Measurements from ENCODE around the gene MPV17L2.

The MPV17L2 gene

GRCh38 chr19:18227781-18228271 is 34.8 kb downstream of the MPV17L2 start:
- Mint-ChIP-seq H3K36me3 (no peaks in the 10 kb centered on the region), H3K9me3 (no peaks in the 10 kb centered on the region), H3K4me1 (peaks cover 61% of the 10 kb centered on the region), H3K4me3 (no peak overlapping the region), H3K27ac (no peak overlapping the region), H3K27me3 (peaks cover 84% of the 10 kb centered on the region)
- ATAC-seq, result no peak

GRCh38 chr19:18229474-18229873 is 36.5 kb downstream of the MPV17L2 start:
- Mint-ChIP-seq H3K9me3 (peaks cover 3% of the 10 kb centered on the region), H3K27ac (no peak overlapping the region), H3K27me3 (peaks cover 85% of the 10 kb centered on the region), H3K4me3 (no peak overlapping the region), H3K36me3 (no peaks in the 10 kb centered on the region), H3K4me1 (peaks cover 61% of the 10 kb centered on the region)
- no peak for ATAC-seq

GRCh38 chr19:18229915-18230314 is 36.9 kb downstream of the MPV17L2 start:
- Mint-ChIP-seq H3K4me3 (no peak overlapping the region), H3K27ac (no peak overlapping the region), H3K27me3 (peaks cover 85% of the 10 kb centered on the region), H3K9me3 (peaks cover 3% of the 10 kb centered on the region), H3K36me3 (no peaks in the 10 kb centered on the region), H3K4me1 (peaks cover 57% of the 10 kb centered on the region)
- no peak for ATAC-seq

GRCh38 chr19:18230941-18231734 is 38.1 kb downstream of the MPV17L2 start:
- peaks cover 3% of the 10 kb centered on the region for H3K9me3 Mint-ChIP-seq
- H3K27me3 Mint-ChIP-seq, result peaks cover 85% of the 10 kb centered on the region
- H3K27ac Mint-ChIP-seq, result no peak overlapping the region
- peaks cover 45% of the 10 kb centered on the region for H3K4me1 Mint-ChIP-seq
- H3K4me3 Mint-ChIP-seq, result no peak overlapping the region
- ATAC-seq, result peak; percentile 45
- H3K36me3 Mint-ChIP-seq, result no peaks in the 10 kb centered on the region

GRCh38 chr19:18231775-18232174 is 38.8 kb downstream of the MPV17L2 start:
- Mint-ChIP-seq H3K9me3 (peaks cover 3% of the 10 kb centered on the region), H3K4me1 (peaks cover 45% of the 10 kb centered on the region), H3K27me3 (peaks cover 86% of the 10 kb centered on the region), H3K36me3 (no peaks in the 10 kb centered on the region), H3K4me3 (no peak overlapping the region), H3K27ac (no peak overlapping the region)
- peak; percentile 28 for ATAC-seq

GRCh38 chr19:18232540-18233223 is 39.7 kb downstream of the MPV17L2 start:
- Mint-ChIP-seq H3K9me3 (peaks cover 3% of the 10 kb centered on the region), H3K36me3 (no peaks in the 10 kb centered on the region), H3K4me1 (peaks cover 37% of the 10 kb centered on the region), H3K27ac (no peak overlapping the region), H3K4me3 (no peak overlapping the region), H3K27me3 (peaks cover 82% of the 10 kb centered on the region)
- ATAC-seq, result no peak

GRCh38 chr19:18233224-18233825 is 40.3 kb downstream of the MPV17L2 start:
- peaks cover 76% of the 10 kb centered on the region for H3K27me3 Mint-ChIP-seq
- H3K27ac Mint-ChIP-seq, result no peak overlapping the region
- no peaks in the 10 kb centered on the region for H3K36me3 Mint-ChIP-seq
- ATAC-seq, result no peak
- H3K9me3 Mint-ChIP-seq, result peaks cover 3% of the 10 kb centered on the region
- H3K4me3 Mint-ChIP-seq, result no peak overlapping the region
- H3K4me1 Mint-ChIP-seq, result peaks cover 33% of the 10 kb centered on the region

- ATAC-seq, result no peak
- peaks cover 82% of the 10 kb centered on the region for H3K27me3 Mint-ChIP-seq
- H3K4me3 Mint-ChIP-seq, result no peak overlapping the region
- H3K36me3 Mint-ChIP-seq, result no peaks in the 10 kb centered on the region
- H3K27ac Mint-ChIP-seq, result no peak overlapping the region
- peaks cover 33% of the 10 kb centered on the region for H3K4me1 Mint-ChIP-seq
- peaks cover 3% of the 10 kb centered on the region for H3K9me3 Mint-ChIP-seq
These were observed 41.2 kb downstream of the MPV17L2 start for GRCh38 chr19:18234194-18234593.

- Mint-ChIP-seq H3K9me3 (no peaks in the 10 kb centered on the region), H3K27ac (no peak overlapping the region), H3K27me3 (peaks cover 52% of the 10 kb centered on the region), H3K4me1 (no peaks in the 10 kb centered on the region), H3K4me3 (no peak overlapping the region), H3K36me3 (no peaks in the 10 kb centered on the region)
- no peak for ATAC-seq
These were observed 46.3 kb downstream of the MPV17L2 start for GRCh38 chr19:18239303-18239702.

GRCh38 chr19:18245297-18245696 is 52.3 kb downstream of the MPV17L2 start:
- Mint-ChIP-seq H3K9me3 (no peaks in the 10 kb centered on the region), H3K4me3 (no peak overlapping the region), H3K36me3 (no peaks in the 10 kb centered on the region), H3K27me3 (peaks cover 21% of the 10 kb centered on the region), H3K4me1 (no peaks in the 10 kb centered on the region), H3K27ac (no peak overlapping the region)
- ATAC-seq, result no peak

Data from stimulated activated memory B cell treated with anti-CD40 and anti-IgM and Interleukin-4, amounts not matched to agents 10 μg/mL and 1 μg/mL and 100 μg/mL, for 72 hours (primary cell).